ENCODE measurements around the gene CAB39L. TPM values are rescaled to one million over a fixed set of nuclear protein-coding genes. Genes with fewer than 3 reads are reported as not detected.

CAB39L gene
- total RNA-seq, 1 donor from 2014 or later, result 13.2 TPM

- H3K36me3 ChIP-seq (ENCODE audit: insufficient read depth, low read length), result no peaks in the 10 kb centered on the region
- H3K27me3 ChIP-seq (ENCODE audit: insufficient read depth, low read length), result no peaks in the 10 kb centered on the region
- peaks cover 25% of the 10 kb centered on the region for H3K4me1 ChIP-seq (ENCODE audit: insufficient read depth, low read length)
- H3K4me2 ChIP-seq (ENCODE audit: low read length), result peak overlapping the region; percentile 36
- DNase-seq (ENCODE audit: low read depth) (peak; percentile 96), FAIRE-seq (peak; percentile 63)
- Mint-ChIP-seq H3K27ac (ENCODE audit: unreplicated experiment) (peak overlapping the region; percentile 93), H3K4me3 (ENCODE audit: unreplicated experiment) (no peak overlapping the region), H3K27me3 (ENCODE audit: low read depth, unreplicated experiment) (no peaks in the 10 kb centered on the region), H3K4me1 (ENCODE audit: low read depth, unreplicated experiment) (peaks cover 16% of the 10 kb centered on the region), H3K36me3 (ENCODE audit: low read depth, unreplicated experiment) (peaks cover 4% of the 10 kb centered on the region), H3K9me3 (ENCODE audit: unreplicated experiment) (peaks cover 11% of the 10 kb centered on the region)
- no peaks in the 10 kb centered on the region for H3K79me2 ChIP-seq (ENCODE audit: insufficient read depth, low read length)
- no peak overlapping the region for H2AFZ ChIP-seq (ENCODE audit: low read depth, low read length)
- H3K9me3 ChIP-seq (ENCODE audit: insufficient read depth, low read depth, low read length), result peaks cover 2% of the 10 kb centered on the region
- H3K4me3 ChIP-seq (ENCODE audit: insufficient read depth, low read depth, low read length), result no peak overlapping the region
- TF ChIP-seq EZH2 (IDR thresholded peaks at IDR 0.05; ENCODE audit: insufficient read depth, low read length) (no peak), CTCF (IDR thresholded peaks at IDR 0.05; ENCODE audit: insufficient read depth, low read depth, low read length) (no peak)
- peak overlapping the region; percentile 96 for H3K27ac ChIP-seq (ENCODE audit: low read depth, low read length)
- peak overlapping the region; percentile 65 for H3K9ac ChIP-seq (ENCODE audit: low read length)
- no peaks in the 10 kb centered on the region for H4K20me1 ChIP-seq (ENCODE audit: insufficient read depth, low read length)
Measured at GRCh38 chr13:49356223-49356622, 87.6 kb downstream of the CAB39L start.

GRCh38 chr13:49354719-49355118 lies 89.1 kb downstream of the CAB39L start:
- H3K9me3 Mint-ChIP-seq (ENCODE audit: unreplicated experiment), result peaks cover 11% of the 10 kb centered on the region
- TF ChIP-seq EZH2 (IDR thresholded peaks at IDR 0.05; ENCODE audit: insufficient read depth, low read length) (no peak), CTCF (IDR thresholded peaks at IDR 0.05; ENCODE audit: insufficient read depth, low read depth, low read length) (no peak)
- no peaks in the 10 kb centered on the region for H3K79me2 ChIP-seq (ENCODE audit: insufficient read depth, low read length)
- no peak overlapping the region for H3K4me3 ChIP-seq (ENCODE audit: insufficient read depth, low read depth, low read length)
- no peak overlapping the region for H3K4me3 Mint-ChIP-seq (ENCODE audit: unreplicated experiment)
- no peaks in the 10 kb centered on the region for H3K36me3 ChIP-seq (ENCODE audit: insufficient read depth, low read length)
- H3K4me2 ChIP-seq (ENCODE audit: low read length), result no peak overlapping the region
- no peak overlapping the region for H2AFZ ChIP-seq (ENCODE audit: low read depth, low read length)
- FAIRE-seq (no peak), DNase-seq (ENCODE audit: low read depth) (no peak)
- peaks cover 16% of the 10 kb centered on the region for H3K4me1 Mint-ChIP-seq (ENCODE audit: low read depth, unreplicated experiment)
- H3K27ac ChIP-seq (ENCODE audit: low read depth, low read length), result no peak overlapping the region
- no peak overlapping the region for H3K9ac ChIP-seq (ENCODE audit: low read length)
- no peaks in the 10 kb centered on the region for H4K20me1 ChIP-seq (ENCODE audit: insufficient read depth, low read length)
- H3K36me3 Mint-ChIP-seq (ENCODE audit: low read depth, unreplicated experiment), result peaks cover 4% of the 10 kb centered on the region
- peaks cover 28% of the 10 kb centered on the region for H3K4me1 ChIP-seq (ENCODE audit: insufficient read depth, low read length)
- no peaks in the 10 kb centered on the region for H3K27me3 ChIP-seq (ENCODE audit: insufficient read depth, low read length)
- no peaks in the 10 kb centered on the region for H3K27me3 Mint-ChIP-seq (ENCODE audit: low read depth, unreplicated experiment)
- peaks cover 2% of the 10 kb centered on the region for H3K9me3 ChIP-seq (ENCODE audit: insufficient read depth, low read depth, low read length)
- no peak overlapping the region for H3K27ac Mint-ChIP-seq (ENCODE audit: unreplicated experiment)

- Histone ChIP-seq H3K9me3 (ENCODE audit: insufficient read depth, low read depth, low read length) (peaks cover 2% of the 10 kb centered on the region), H3K79me2 (ENCODE audit: insufficient read depth, low read length) (no peaks in the 10 kb centered on the region), H3K4me2 (ENCODE audit: low read length) (no peak overlapping the region), H3K4me3 (ENCODE audit: insufficient read depth, low read depth, low read length) (no peak overlapping the region), H4K20me1 (ENCODE audit: insufficient read depth, low read length) (no peaks in the 10 kb centered on the region), H3K9ac (ENCODE audit: low read length) (no peak overlapping the region), H2AFZ (ENCODE audit: low read depth, low read length) (no peak overlapping the region), H3K27ac (ENCODE audit: low read depth, low read length) (no peak overlapping the region), H3K4me1 (ENCODE audit: insufficient read depth, low read length) (peaks cover 28% of the 10 kb centered on the region), H3K27me3 (ENCODE audit: insufficient read depth, low read length) (no peaks in the 10 kb centered on the region), H3K36me3 (ENCODE audit: insufficient read depth, low read length) (no peaks in the 10 kb centered on the region)
- TF ChIP-seq EZH2 (IDR thresholded peaks at IDR 0.05; ENCODE audit: insufficient read depth, low read length) (no peak), CTCF (IDR thresholded peaks at IDR 0.05; ENCODE audit: insufficient read depth, low read depth, low read length) (no peak)
- H3K27me3 Mint-ChIP-seq (ENCODE audit: low read depth, unreplicated experiment), result no peaks in the 10 kb centered on the region
- peaks cover 4% of the 10 kb centered on the region for H3K36me3 Mint-ChIP-seq (ENCODE audit: low read depth, unreplicated experiment)
- DNase-seq (ENCODE audit: low read depth) (no peak), FAIRE-seq (no peak)
- peaks cover 16% of the 10 kb centered on the region for H3K4me1 Mint-ChIP-seq (ENCODE audit: low read depth, unreplicated experiment)
- H3K9me3 Mint-ChIP-seq (ENCODE audit: unreplicated experiment), result peaks cover 11% of the 10 kb centered on the region
- H3K4me3 Mint-ChIP-seq (ENCODE audit: unreplicated experiment), result no peak overlapping the region
- H3K27ac Mint-ChIP-seq (ENCODE audit: unreplicated experiment), result no peak overlapping the region
Measured at GRCh38 chr13:49353908-49354307, 90.0 kb downstream of the CAB39L start.

All from astrocyte (in vitro differentiated cells and primary cell).